GM21576 (cell line): ENCODE results near the gene HAVCR1.
"Not testable (repeated sequence)": the region's sequence is repeated elsewhere in the genome, so short reads cannot be mapped to it uniquely, and the experiment has no call there.

Source experiments
- ATAC-seq: cut with Tn5 transposase; IDR thresholded peaks from one replicate; pipeline ENCODE4 v1.9.1; 2021; ENCODE audit warnings: mild to moderate bottlenecking, moderate library complexity; ENCODE audit not compliant: unreplicated experiment

The HAVCR1 gene

GRCh38 chr5:157051604-157052245 is 7.2 kb downstream of the HAVCR1 start:
- no peak for ATAC-seq

GRCh38 chr5:157050050-157050449 is 8.9 kb downstream of the HAVCR1 start:
- no peak for ATAC-seq

- ATAC-seq = no peak
Observed at GRCh38 chr5:157049605-157050004, 9.3 kb downstream of the HAVCR1 start.

DNA sequence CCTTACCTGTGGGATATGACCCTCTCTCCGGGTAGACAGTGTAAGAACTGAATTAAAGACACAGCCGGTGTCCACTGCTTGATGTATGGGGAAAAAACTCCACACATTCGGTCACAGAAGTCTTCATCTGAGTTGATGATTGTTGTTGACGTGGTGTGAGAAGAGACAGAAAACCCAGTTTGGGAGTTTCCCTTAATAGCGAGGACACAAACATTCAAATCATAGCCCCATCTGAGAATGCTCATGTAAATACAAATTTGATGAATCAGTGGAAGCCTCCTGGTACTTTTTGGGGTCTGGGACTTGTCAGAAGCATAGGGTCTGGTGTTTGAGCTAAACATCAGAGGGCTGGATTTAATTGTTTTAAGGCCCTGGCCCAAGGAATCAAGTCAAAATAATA is 11.0 kb downstream of the HAVCR1 start:
- ATAC-seq = no peak

- not testable (repeated sequence) for ATAC-seq
Observed at GRCh38 chr5:157047016-157047415, 11.9 kb downstream of the HAVCR1 start.

DNA sequence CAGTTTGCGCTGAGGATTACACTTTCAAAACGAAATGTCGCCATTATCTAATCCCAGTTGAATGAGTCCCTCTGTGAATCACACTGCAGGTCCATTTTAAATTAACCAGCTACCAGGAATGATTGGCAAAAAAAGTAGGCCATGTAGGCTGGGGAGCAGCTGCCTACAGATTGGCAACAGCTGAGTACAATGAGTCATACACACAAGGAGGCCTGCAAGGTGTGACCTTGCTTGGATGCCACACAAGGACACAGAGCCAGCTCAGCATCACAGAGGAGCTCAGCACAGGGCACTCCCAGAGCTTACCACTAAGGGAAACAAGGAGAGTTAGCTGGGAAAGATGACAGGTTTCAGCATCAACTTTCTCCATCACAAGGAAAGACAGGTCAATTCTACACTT is 12.9 kb downstream of the HAVCR1 start:
- ATAC-seq = no peak

- ATAC-seq = no peak
Observed at GRCh38 chr5:157045601-157046000, 13.3 kb downstream of the HAVCR1 start.

DNA sequence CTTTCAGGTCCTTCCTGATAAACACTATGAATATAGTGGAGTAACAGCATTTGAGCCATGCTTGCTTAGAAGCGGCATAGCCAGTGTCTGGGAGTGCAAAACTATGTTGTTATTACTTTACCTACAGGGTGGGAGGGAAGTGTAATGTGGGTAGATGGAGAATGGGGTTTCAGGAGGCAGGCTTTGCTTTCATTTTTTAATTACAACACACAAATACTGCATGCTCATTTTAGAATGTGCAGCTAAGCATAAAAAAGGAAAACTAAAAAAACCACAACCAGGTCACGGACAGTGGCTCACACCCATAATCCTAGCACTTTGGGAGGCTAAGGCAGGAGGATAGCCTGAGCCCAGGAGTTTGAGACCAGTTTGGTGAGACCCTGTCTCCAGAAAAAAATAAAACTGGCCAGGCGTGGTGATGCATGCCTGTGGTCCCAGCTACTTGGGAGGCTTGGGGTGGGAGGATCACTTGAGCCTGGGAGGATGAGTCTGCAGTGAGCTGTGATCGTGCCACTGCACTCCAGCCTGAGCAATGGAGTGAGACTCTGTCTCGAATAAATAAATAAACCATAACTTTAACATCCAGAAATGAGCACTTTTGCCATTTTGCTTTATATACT is 20.2 kb downstream of the HAVCR1 start:
- ATAC-seq = no peak

- ATAC-seq = not testable (repeated sequence)
Observed at GRCh38 chr5:157034106-157035072, 24.5 kb downstream of the HAVCR1 start.

DNA sequence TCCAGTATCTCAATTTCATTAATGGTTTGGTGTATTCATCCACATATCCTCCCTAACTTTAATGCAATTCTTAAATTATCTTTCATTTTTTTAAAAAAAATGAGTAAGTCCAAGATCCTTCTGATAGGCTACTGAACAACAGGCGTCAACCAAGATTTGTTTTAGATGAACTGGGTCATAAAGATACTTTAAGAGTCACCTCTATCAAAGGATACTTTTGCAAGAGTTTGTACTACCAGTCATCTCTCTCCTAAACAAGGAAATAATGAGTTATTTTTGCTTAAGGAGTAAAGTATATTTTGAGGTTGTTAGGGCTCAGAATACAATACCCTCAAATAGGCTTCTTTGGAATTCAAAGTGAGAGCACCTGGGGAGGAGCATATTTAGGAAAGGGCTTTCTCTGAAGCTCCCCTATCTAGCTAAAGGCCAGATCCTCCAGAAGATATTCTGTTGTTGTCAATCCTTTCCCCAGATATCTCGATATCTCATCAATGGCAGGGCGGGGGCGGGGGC is 25.8 kb downstream of the HAVCR1 start:
- no peak for ATAC-seq

- no peak for ATAC-seq
Observed at GRCh38 chr5:157030692-157031091, 28.2 kb downstream of the HAVCR1 start.

- peak; percentile 26 for ATAC-seq
Observed at GRCh38 chr5:157029457-157029856, 29.5 kb downstream of the HAVCR1 start.

- peak; percentile 91 for ATAC-seq
Observed at GRCh38 chr5:157027663-157028062, 31.3 kb downstream of the HAVCR1 start.

- ATAC-seq = no peak
Observed at GRCh38 chr5:157026789-157027424, 32.0 kb downstream of the HAVCR1 start.

DNA sequence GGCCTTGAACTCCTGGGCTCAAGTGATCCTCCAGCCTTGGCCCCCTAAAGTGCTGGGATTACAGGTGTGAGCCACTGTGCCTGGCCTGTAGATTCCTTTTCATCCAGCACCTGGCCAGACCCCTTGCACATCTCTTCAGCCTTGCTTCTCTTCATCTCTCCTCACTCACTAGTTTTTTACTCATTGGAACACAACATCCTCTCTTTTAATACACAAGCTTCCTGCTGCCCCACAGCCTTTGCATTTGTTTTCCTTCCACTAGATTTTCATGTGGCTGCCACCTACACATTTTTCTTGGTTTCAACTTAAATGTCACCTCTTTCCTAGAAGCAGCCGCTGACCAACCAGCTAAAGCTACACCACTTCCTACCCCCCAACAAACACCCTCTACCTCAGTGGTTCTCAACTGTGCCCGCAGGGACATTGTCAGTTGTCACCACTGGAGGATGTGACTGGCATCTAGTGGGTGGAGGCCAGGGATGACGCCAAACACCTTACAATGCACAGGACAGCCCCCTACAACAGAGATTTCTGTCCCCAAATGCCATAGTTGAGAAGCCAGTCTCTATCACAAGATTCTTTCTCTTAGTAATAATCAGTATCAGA is 33.7 kb downstream of the HAVCR1 start:
- no peak for ATAC-seq

GRCh38 chr5:157024208-157024959 is 34.5 kb downstream of the HAVCR1 start:
- ATAC-seq = no peak

DNA sequence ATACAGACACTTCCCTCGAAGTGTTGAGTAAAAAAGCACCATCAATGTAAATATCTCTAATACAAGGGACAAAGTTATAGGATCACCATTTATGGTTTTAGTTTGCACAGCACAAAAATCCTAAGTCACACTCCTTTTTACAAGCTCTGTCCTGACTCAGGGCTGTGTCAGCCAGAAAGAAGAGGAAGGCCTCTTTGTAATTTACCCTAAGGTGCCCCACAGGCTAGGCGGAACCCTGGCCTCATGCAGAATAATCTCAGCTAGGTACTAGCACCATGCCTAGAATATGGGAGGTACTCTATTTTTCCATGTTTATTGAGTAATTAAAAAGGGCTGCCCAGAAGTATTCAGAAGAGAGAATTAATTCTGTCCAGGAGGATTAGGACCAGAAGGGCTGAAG is 36.9 kb downstream of the HAVCR1 start:
- no peak for ATAC-seq

DNA sequence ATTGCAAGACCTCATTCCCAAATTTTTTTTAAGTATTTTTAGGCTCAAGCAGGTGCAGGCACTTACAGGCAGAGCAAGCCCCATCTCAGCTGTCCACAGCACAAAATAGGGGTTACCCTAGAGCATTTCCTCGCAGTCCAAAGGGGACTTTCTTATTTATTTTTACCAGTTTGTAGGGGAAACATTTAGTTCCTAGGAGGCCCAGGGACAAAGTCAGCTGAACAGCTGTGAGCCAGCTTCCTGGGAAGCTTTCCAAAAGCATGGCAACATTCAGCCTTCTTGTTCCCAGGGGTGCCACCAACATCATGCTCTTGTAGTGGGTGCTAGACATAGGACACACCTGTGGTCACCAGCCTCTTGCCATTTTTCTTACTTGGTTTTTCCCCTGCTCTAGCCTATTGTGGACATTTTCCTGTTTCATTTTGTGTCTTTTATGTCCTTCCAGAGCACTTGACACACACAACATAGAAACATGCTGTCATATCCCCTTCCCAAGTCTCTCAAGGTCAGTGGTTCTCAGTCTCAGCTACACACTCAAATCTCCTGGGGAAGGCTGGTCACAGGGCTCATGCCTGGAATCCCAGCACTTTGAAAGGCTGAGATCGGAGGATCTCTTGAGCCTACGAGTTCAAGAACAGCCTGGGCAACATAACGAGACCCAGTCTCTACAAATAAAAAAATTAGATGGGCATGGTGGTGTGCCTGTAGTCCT is 38.2 kb downstream of the HAVCR1 start:
- no peak for ATAC-seq

GRCh38 chr5:157020002-157020401 is 38.9 kb downstream of the HAVCR1 start:
- ATAC-seq = no peak
